HG02610 (cell line): ENCODE measurements around the gene MUC21.
"Not testable (repeated sequence)": the region's sequence is repeated elsewhere in the genome, so short reads cannot be mapped to it uniquely, and the experiment has no call there.

Experiments used
- ATAC-seq: cut with Tn5 transposase; IDR thresholded peaks from one replicate; pipeline ENCODE4 v1.9.1; 2021; ENCODE audit warnings: mild to moderate bottlenecking, moderate library complexity; ENCODE audit not compliant: unreplicated experiment

The MUC21 gene

GRCh38 chr6:30966154-30966553 is 17.4 kb upstream of the MUC21 start:
- no peak for ATAC-seq

GRCh38 chr6:30969171-30969570 is 14.3 kb upstream of the MUC21 start:
- ATAC-seq: not testable (repeated sequence)

GRCh38 chr6:30970946-30971345 is 12.6 kb upstream of the MUC21 start:
- no peak for ATAC-seq

- ATAC-seq: no peak
Observed at GRCh38 chr6:30972816-30973215, 10.7 kb upstream of the MUC21 start.

- no peak for ATAC-seq
Observed at GRCh38 chr6:30974490-30975252, 8.8 kb upstream of the MUC21 start.

- ATAC-seq: no peak
Observed at GRCh38 chr6:30979141-30979540, 4.4 kb upstream of the MUC21 start.

- no peak for ATAC-seq
Observed at GRCh38 chr6:30979690-30980089, 3.8 kb upstream of the MUC21 start.

- ATAC-seq: no peak
Observed at GRCh38 chr6:30981942-30982772, 1.4 kb upstream of the MUC21 start.

GRCh38 chr6:30985490-30985889 is 2.0 kb downstream of the MUC21 start:
- ATAC-seq: no peak

- ATAC-seq: no peak
Observed at GRCh38 chr6:30987304-30987703, 3.8 kb downstream of the MUC21 start.

- no peak for ATAC-seq
Observed at GRCh38 chr6:30988209-30988825, 4.8 kb downstream of the MUC21 start.

GRCh38 chr6:30990422-30991086 is 7.0 kb downstream of the MUC21 start:
- no peak for ATAC-seq

- ATAC-seq: no peak
Observed at GRCh38 chr6:30991891-30992290, 8.4 kb downstream of the MUC21 start.

GRCh38 chr6:30997301-30997700 is 13.8 kb downstream of the MUC21 start:
- ATAC-seq: no peak

GRCh38 chr6:30998785-30999184 is 15.3 kb downstream of the MUC21 start:
- no peak for ATAC-seq

GRCh38 chr6:31000067-31000860 is 16.7 kb downstream of the MUC21 start:
- not testable (repeated sequence) for ATAC-seq

GRCh38 chr6:31001281-31001888 is 17.9 kb downstream of the MUC21 start:
- ATAC-seq: no peak

GRCh38 chr6:31002471-31002870 is 19.0 kb downstream of the MUC21 start:
- no peak for ATAC-seq

- ATAC-seq: no peak
Observed at GRCh38 chr6:31004794-31005193, 21.3 kb downstream of the MUC21 start.
